Umbilical cord (tissue), 2 donors: ENCODE measurements around the gene LONP2. TPM values are rescaled to one million over a fixed set of nuclear protein-coding genes. Genes with fewer than 3 reads are reported as not detected.
"Not testable (repeated sequence)": the region's sequence is repeated elsewhere in the genome, so short reads cannot be mapped to it uniquely, and the experiment has no call there.

Experiments
- DNase-seq: peaks from one replicate; pipeline ENCODE4 v3.0.0-alpha.2; 2015; ENCODE audit warnings: low spot score
- total RNA-seq: library from RNA; depleted of rRNA; stranded (reverse); fragments of >200 nt; gene quantifications from one replicate; pipeline ENCODE4 v1.2.3, GENCODE V29; 2014; ENCODE audit warnings: low replicate concordance; ENCODE audit not compliant: insufficient read depth

Gene LONP2
- total RNA-seq, 1 donor from 2014 or later = 43.6 TPM

DNA sequence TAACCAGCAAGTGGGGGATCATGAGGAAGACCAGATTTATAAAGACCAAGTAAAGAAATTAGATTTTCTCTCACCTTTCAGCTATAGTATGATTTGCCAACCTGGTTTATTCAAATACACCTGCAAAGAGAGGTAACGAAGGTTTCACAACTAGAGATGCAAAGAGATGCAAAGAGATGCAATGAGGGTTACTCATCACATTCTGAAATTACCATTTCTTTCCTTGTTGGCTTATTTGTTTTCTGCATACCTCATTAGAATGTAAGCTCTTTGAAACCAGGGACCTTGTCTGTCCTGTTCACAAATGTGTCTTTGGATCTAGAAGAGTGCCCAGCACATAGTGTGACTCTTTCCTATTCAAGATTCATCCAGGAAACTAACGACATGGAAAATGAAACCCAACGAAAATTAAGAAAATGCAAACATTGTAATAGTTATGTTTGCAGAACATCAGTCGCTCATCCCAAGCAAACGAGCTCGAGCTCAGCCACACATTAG is 9.0 kb upstream of the LONP2 start:
- DNase-seq = no peak

DNA sequence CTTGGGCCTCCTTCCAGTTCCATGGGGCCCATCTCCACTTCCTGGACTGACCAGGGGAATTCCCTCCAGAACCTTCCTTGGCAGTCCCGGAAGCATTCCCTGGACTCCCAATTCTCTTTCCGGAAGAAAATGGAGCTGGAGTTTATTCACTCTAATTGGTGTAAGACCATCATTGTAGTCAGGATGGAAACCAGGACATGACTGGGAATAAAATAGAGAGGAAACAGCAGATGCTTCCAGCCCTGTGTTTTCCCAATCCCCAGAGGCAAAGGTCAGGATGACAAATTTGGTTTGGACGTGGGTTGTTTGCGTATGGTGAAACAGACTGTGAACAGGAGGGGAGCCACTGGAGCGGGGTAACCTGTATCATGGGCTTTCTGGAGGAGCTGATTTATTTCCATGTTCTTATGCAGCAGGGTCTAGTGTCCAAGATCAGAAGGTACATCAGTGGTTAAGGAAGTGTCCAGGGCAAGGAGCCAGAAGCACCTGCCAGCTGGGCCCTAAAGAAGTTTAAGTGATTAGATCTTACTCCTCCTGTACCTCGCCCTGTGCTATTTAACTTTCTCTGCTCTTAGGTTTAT is 8.5 kb upstream of the LONP2 start:
- no peak for DNase-seq

DNA sequence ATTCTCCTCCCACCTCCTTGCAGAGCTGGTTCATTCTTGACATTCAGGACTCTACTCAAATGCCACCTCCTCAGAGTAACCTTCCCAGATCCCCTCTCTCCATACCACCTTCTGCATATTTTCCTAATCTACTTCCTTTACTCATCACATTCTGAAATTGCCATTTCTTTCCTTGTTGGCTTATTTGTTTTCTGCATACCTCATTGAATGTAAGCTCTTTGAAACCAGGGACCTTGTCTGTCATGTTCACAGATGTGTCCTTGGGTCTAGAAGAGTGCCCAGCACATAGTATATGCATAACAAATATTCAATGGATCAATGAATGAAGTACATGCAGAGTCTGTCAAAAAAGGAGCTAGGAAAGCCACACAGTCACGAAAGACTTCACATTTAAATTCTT is 7.8 kb upstream of the LONP2 start:
- no peak for DNase-seq

GRCh38 chr16:48240147-48240546 is 4.0 kb upstream of the LONP2 start:
- DNase-seq = not testable (repeated sequence)

GRCh38 chr16:48244863-48245195 is 729 bp downstream of the LONP2 start:
- DNase-seq = no peak

DNA sequence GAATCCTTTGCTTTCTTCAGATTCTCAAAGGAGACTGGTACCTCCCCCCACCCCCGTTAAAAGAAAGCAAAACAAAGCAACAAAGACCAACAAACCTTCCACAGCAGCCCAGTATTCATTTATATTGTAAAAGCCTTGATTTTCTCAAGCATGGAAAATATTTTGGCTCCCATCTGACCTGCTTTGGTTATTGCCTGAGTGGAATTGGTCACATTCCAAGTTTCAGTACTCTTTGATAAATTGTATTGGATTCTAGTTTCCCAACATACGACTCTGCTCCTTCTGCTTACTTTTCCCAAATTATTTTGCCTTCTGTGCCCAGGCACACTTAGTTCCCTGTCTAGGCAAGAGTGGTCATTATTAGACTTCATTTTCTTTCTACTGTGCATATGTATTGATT is 2.0 kb downstream of the LONP2 start:
- DNase-seq = no peak

- DNase-seq = no peak
Observed at GRCh38 chr16:48247311-48247710, 3.2 kb downstream of the LONP2 start, which contains the start of gene ABCC11. Gene ABCC11, minus strand, starts transcription at chr16:48247539. Its CDS starts 15,618 bp downstream, at chr16:48231921.

- no peak for DNase-seq
Observed at GRCh38 chr16:48250520-48251278, 6.6 kb downstream of the LONP2 start.

GRCh38 chr16:48252013-48252412 is 7.9 kb downstream of the LONP2 start:
- no peak for DNase-seq

- no peak for DNase-seq
Observed at GRCh38 chr16:48256579-48257177, 12.6 kb downstream of the LONP2 start.

GRCh38 chr16:48261569-48261968 is 17.5 kb downstream of the LONP2 start:
- DNase-seq = no peak

GRCh38 chr16:48262631-48263030 is 18.5 kb downstream of the LONP2 start:
- no peak for DNase-seq

DNA sequence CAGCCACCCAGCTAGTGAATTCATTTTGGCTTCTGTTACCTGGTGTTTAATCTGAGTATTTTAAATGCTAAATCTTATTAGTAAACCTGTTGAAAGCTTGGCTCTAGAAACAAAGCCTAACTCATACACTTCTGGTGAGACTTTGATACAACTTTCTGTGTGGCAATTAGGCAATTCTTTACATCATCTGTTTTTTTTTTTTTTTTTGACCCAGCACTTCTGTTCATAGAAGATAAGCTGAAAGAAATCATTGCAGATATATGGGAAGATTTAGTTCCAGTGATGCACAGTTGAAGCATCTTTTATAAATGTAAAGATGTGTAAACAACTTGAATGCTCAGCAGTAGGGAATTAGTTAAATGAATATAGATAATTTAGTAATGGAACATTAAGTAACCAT is 24.9 kb downstream of the LONP2 start:
- no peak for DNase-seq

- peak; percentile 46 for DNase-seq
Observed at GRCh38 chr16:48271728-48272127, 27.6 kb downstream of the LONP2 start.

- DNase-seq = no peak
Observed at GRCh38 chr16:48272837-48273421, 28.8 kb downstream of the LONP2 start.

GRCh38 chr16:48274476-48274875 is 30.4 kb downstream of the LONP2 start:
- no peak for DNase-seq

DNA sequence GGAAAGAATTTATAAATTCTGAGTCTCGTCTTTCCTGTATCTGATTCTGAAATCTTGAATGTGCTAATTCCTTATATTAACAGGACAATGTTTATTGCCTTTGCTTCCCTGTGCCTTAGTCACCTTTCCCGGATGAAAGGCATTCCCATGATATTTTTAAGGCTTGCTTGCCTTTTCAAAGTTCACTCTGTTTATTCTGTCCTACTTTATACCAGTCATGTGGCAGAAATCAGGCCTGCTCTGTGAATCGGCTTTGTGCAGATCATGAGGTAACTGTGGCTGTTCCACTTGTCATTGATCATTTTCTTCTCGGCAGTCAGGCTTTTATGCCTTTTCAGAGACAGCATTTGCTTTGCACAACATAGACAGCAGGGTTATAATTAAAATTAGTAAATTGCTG is 32.0 kb downstream of the LONP2 start:
- DNase-seq = no peak

- no peak for DNase-seq
Observed at GRCh38 chr16:48277158-48277557, 33.1 kb downstream of the LONP2 start.

GRCh38 chr16:48279199-48279598 is 35.1 kb downstream of the LONP2 start:
- no peak for DNase-seq

- DNase-seq = no peak
Observed at GRCh38 chr16:48280546-48280945, 36.4 kb downstream of the LONP2 start.

GRCh38 chr16:48282636-48283263 is 38.6 kb downstream of the LONP2 start:
- peak; percentile 32 for DNase-seq

DNA sequence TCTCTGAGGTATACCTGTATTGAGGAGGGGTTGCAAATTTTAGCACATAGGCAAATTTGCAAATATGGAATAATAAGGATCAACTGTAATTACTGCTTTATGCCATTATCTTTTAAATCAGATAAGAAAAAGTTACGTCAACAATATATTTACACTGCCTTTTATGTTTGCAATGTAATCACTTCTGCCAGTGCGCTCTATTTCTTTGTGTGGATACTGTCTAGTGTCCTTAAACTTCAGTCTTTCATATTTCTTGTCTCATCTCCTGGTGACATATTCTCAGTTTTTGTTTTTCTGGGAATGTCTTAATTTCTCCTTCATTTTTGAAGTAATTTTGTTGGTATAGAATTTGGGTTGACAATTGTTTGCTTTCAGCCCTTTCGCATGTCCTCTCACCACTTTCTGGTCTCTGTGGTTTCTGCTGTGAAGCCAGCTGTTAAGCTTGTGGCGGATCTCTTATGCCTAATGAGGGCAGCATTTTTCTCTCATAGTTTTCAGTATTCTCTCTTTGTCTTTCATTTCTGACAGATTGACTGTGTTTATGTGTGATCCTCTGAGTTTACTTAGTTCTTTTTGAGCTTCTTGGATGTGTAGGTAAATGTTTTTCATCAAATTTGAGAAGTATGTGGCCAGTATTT is 40.8 kb downstream of the LONP2 start:
- DNase-seq = no peak
